Activated T-cell treated with anti-CD3 and anti-CD28 coated beads, Interleukin-2, amount 50 U/mL, for 24 hours (primary cell): ENCODE results near the gene LBHD2.

Source experiments
- DNase-seq: peaks from one replicate; pipeline ENCODE4 v3.0.0-alpha.2; 2020
- H3K27ac Mint-ChIP-seq: 2 replicates; pipeline ENCODE4 v1.8.0; 2020; ENCODE audit warnings: mild to moderate bottlenecking, mixed read lengths
- H3K27me3 Mint-ChIP-seq: 2 replicates; pipeline ENCODE4 v1.8.0; 2020; ENCODE audit warnings: mixed read lengths
- H3K36me3 Mint-ChIP-seq: 2 replicates; pipeline ENCODE4 v1.8.0; 2020; ENCODE audit warnings: low read depth, mixed read lengths
- H3K4me1 Mint-ChIP-seq: 2 replicates; pipeline ENCODE4 v1.8.0; 2020; ENCODE audit warnings: low read depth, mixed read lengths
- H3K4me3 Mint-ChIP-seq: 2 replicates; pipeline ENCODE4 v1.8.0; 2020; ENCODE audit warnings: mild to moderate bottlenecking, moderate library complexity, mixed read lengths
- H3K9me3 Mint-ChIP-seq: 2 replicates; pipeline ENCODE4 v1.8.0; 2020; ENCODE audit warnings: mixed read lengths

LBHD2 gene

GRCh38 chr14:103061482-103061976 is 22.5 kb upstream of the LBHD2 start:
- no peak for DNase-seq
- Mint-ChIP-seq H3K27me3 (peaks cover 32% of the 10 kb centered on the region), H3K4me3 (no peak overlapping the region), H3K27ac (no peak overlapping the region), H3K9me3 (no peaks in the 10 kb centered on the region), H3K4me1 (peaks cover 5% of the 10 kb centered on the region), H3K36me3 (no peaks in the 10 kb centered on the region)

GRCh38 chr14:103064436-103064835 is 19.6 kb upstream of the LBHD2 start:
- H3K27ac Mint-ChIP-seq = no peak overlapping the region
- peaks cover 20% of the 10 kb centered on the region for H3K27me3 Mint-ChIP-seq
- DNase-seq = no peak
- no peaks in the 10 kb centered on the region for H3K4me1 Mint-ChIP-seq
- H3K36me3 Mint-ChIP-seq = no peaks in the 10 kb centered on the region
- H3K9me3 Mint-ChIP-seq = no peaks in the 10 kb centered on the region
- H3K4me3 Mint-ChIP-seq = no peak overlapping the region

DNA sequence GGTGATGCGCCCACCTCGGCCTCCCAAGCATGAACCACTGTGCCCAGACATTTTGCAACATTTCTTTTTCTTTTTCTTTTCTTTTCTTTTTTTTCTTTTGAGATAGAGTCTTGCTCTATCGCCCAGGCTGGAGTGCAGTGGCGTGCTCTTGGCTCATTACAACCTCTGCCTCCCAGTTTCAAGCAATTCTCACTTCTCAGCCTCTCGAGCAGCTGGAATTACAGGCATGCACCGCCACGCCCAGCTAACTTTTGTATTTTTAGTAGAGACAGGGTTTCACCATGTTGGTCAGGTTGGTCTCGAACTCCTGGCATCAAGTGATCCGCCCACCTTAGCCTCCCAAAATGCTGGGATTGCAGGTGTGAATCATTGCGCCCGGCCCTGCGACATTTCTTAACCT is 19.0 kb upstream of the LBHD2 start:
- H3K27me3 Mint-ChIP-seq = peaks cover 15% of the 10 kb centered on the region
- H3K9me3 Mint-ChIP-seq = no peaks in the 10 kb centered on the region
- H3K4me3 Mint-ChIP-seq = no peak overlapping the region
- no peaks in the 10 kb centered on the region for H3K36me3 Mint-ChIP-seq
- no peak overlapping the region for H3K27ac Mint-ChIP-seq
- H3K4me1 Mint-ChIP-seq = no peaks in the 10 kb centered on the region
- DNase-seq = no peak

DNA sequence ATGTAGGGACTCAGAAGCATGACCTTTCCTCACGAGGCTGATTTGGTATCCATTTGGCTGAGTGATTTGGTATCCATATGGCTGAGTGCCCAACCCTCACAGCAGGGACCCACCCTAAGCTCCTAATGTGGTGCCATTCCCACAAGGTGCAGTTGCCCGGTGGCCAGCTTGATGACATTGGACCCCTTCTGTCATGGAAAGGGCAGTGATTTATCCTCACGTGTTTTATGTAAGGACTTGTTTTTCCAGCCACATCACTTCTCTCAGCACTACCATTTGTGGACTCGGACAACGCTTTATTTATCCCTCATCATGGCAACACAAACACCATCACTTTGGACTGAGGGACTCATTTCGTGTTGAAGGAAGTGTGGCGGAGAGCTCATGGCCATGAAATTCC is 18.1 kb upstream of the LBHD2 start:
- H3K9me3 Mint-ChIP-seq = no peaks in the 10 kb centered on the region
- no peaks in the 10 kb centered on the region for H3K36me3 Mint-ChIP-seq
- no peak for DNase-seq
- no peak overlapping the region for H3K27ac Mint-ChIP-seq
- H3K4me3 Mint-ChIP-seq = no peak overlapping the region
- peaks cover 11% of the 10 kb centered on the region for H3K27me3 Mint-ChIP-seq
- H3K4me1 Mint-ChIP-seq = no peaks in the 10 kb centered on the region

- no peak overlapping the region for H3K27ac Mint-ChIP-seq
- H3K36me3 Mint-ChIP-seq = no peaks in the 10 kb centered on the region
- no peaks in the 10 kb centered on the region for H3K9me3 Mint-ChIP-seq
- no peak for DNase-seq
- no peaks in the 10 kb centered on the region for H3K4me1 Mint-ChIP-seq
- H3K27me3 Mint-ChIP-seq = peaks cover 11% of the 10 kb centered on the region
- no peak overlapping the region for H3K4me3 Mint-ChIP-seq
Measured at GRCh38 chr14:103066399-103066798, 17.6 kb upstream of the LBHD2 start.

DNA sequence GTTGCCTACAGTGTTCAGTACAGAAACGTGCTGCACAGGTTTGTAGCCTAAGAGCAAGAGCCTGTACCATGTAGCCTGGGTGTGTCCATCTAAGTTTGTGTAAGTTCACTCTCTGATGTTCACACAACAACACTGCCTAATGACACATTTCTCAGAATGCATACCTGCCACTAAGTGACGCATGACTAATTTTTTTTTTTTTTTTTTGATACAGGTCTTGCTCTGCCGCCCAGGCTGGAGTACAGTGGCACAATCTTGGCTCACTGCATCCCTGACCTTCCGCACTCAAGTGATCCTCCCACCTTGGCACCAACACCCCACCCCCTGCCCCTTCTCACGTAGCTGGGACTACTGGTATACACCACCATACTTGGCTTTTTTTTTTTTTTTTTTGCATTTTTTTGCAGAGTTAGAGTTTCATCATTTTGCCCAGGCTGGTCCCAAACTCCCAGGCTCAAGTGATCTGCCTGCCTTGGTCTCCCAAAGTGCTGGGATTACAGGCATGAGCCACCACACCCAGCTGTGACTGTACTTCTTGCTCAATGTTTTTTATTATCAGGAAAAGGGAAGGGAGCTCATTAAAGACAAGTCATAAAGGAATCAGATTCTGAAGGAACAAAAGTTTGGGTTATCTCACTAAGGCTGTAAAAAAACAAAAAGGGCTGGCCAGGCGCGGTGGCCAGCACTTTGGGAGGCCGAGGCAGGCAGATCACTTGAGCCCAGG is 16.6 kb upstream of the LBHD2 start:
- peaks cover 3% of the 10 kb centered on the region for H3K27me3 Mint-ChIP-seq
- DNase-seq = no peak
- no peak overlapping the region for H3K4me3 Mint-ChIP-seq
- H3K36me3 Mint-ChIP-seq = no peaks in the 10 kb centered on the region
- no peaks in the 10 kb centered on the region for H3K4me1 Mint-ChIP-seq
- H3K9me3 Mint-ChIP-seq = no peaks in the 10 kb centered on the region
- H3K27ac Mint-ChIP-seq = no peak overlapping the region

DNA sequence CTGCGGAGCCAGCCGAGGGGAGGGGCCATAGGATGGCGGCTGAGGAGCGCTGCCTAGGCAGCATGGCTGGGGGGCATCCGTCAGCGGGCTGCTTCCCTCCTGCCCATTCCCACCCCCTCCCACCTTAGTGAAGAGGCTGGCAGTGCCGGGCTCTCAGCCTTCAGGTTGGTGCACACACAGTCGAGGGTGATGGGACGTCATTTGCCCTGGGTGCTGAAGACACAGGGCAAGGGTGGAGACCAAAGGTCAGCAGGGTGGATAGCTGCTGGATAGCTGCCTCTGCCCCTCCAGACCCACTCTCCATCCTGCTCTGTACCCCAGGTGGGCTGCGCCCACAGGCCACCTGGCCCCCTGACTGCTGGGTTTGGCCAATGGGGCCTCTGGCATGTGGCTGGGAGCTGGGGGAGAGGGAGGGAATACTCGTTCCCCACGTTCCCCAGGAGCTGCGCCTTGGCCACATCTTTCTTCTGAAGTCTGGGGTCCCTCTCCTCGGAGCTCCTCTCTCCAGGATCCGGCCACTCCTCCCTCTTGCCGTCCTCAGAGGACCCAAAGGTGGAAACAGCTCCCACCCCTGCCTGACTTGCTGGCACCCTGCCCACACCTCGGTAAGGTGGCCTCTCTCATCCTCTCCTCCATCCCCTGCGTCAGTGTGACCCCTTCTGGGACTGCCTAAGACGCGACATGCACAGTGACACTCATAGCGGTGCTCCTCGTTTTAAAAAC is 15.5 kb upstream of the LBHD2 start:
- Mint-ChIP-seq H3K4me1 (no peaks in the 10 kb centered on the region), H3K27ac (no peak overlapping the region), H3K9me3 (no peaks in the 10 kb centered on the region), H3K36me3 (no peaks in the 10 kb centered on the region), H3K27me3 (peaks cover 3% of the 10 kb centered on the region), H3K4me3 (no peak overlapping the region)
- DNase-seq = no peak

DNA sequence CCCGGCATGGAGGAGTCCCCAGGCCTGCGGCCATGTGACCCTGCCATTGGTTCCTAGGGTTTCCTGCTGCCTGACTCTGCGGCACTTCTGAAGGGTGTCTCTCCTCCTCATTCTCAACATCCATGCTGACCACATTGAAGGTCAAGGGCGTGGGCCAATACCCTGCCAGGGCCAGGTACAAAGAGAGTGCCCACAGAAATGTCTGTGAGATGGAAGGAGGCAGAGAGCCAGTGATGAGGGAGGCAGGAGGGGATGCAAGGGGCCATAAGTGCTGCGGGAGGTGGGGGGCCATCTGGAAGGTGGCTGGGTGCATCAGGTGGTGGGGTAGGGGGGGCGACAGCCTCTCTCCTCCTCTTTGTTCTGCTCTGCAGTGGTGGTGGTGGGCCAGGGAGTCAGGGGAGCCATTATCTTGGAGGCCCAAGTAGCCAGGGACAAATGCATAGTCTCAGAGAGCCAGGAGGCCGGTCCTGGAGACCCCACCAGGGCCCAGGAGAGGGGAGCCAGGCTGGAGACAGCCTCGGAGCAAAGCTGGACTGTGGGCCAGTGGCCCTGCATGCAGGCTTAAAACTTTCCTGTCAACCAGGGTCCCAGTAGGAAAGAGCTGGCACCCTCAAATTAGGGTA is 13.6 kb upstream of the LBHD2 start:
- DNase-seq = no peak
- no peaks in the 10 kb centered on the region for H3K36me3 Mint-ChIP-seq
- no peak overlapping the region for H3K4me3 Mint-ChIP-seq
- H3K4me1 Mint-ChIP-seq = peaks cover 1% of the 10 kb centered on the region
- no peaks in the 10 kb centered on the region for H3K9me3 Mint-ChIP-seq
- no peak overlapping the region for H3K27ac Mint-ChIP-seq
- peaks cover 8% of the 10 kb centered on the region for H3K27me3 Mint-ChIP-seq

DNA sequence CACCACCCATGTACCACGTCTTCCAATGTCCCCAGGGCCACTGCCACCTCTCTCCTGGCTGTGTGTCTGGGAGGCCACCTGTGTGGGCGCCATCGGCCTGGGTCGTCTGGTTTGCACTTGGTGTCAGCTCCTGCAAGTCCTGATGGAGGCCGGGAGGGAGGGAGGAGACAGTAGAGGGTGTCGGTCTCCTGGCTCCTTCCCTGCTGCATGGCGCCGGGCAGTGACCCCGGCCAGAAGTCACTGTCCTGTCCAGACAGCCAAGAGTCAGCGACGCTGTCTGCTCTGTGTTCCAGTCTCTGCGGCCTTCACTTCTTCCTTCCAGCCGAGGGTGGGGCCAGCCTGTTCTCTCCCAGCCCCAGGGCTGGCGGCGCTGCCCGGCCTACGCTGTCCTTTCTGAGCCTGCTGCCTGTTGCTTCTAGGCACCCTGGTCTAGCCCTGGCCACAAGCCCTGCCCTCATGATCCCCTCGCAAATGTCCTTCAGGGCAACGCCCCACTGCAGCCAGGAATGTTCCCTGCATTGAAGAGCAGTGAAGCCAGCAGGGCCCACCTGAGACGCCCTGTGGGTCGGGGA is 13.0 kb upstream of the LBHD2 start:
- peaks cover 8% of the 10 kb centered on the region for H3K27me3 Mint-ChIP-seq
- no peaks in the 10 kb centered on the region for H3K36me3 Mint-ChIP-seq
- H3K4me1 Mint-ChIP-seq = peaks cover 1% of the 10 kb centered on the region
- H3K4me3 Mint-ChIP-seq = no peak overlapping the region
- H3K27ac Mint-ChIP-seq = no peak overlapping the region
- no peaks in the 10 kb centered on the region for H3K9me3 Mint-ChIP-seq
- DNase-seq = no peak

- no peak overlapping the region for H3K27ac Mint-ChIP-seq
- H3K27me3 Mint-ChIP-seq = peaks cover 8% of the 10 kb centered on the region
- no peaks in the 10 kb centered on the region for H3K9me3 Mint-ChIP-seq
- DNase-seq = no peak
- H3K4me1 Mint-ChIP-seq = peaks cover 1% of the 10 kb centered on the region
- H3K4me3 Mint-ChIP-seq = no peak overlapping the region
- no peaks in the 10 kb centered on the region for H3K36me3 Mint-ChIP-seq
Measured at GRCh38 chr14:103071544-103072251, 12.3 kb upstream of the LBHD2 start.

- no peak for DNase-seq
- Mint-ChIP-seq H3K27me3 (peaks cover 8% of the 10 kb centered on the region), H3K4me1 (peaks cover 1% of the 10 kb centered on the region), H3K4me3 (no peak overlapping the region), H3K27ac (no peak overlapping the region), H3K9me3 (no peaks in the 10 kb centered on the region), H3K36me3 (no peaks in the 10 kb centered on the region)
Measured at GRCh38 chr14:103072595-103073366, 11.2 kb upstream of the LBHD2 start.

GRCh38 chr14:103073367-103073875 is 10.6 kb upstream of the LBHD2 start:
- no peak for DNase-seq
- H3K4me1 Mint-ChIP-seq = peaks cover 1% of the 10 kb centered on the region
- no peak overlapping the region for H3K27ac Mint-ChIP-seq
- no peaks in the 10 kb centered on the region for H3K36me3 Mint-ChIP-seq
- H3K9me3 Mint-ChIP-seq = no peaks in the 10 kb centered on the region
- H3K4me3 Mint-ChIP-seq = no peak overlapping the region
- H3K27me3 Mint-ChIP-seq = peaks cover 8% of the 10 kb centered on the region

DNA sequence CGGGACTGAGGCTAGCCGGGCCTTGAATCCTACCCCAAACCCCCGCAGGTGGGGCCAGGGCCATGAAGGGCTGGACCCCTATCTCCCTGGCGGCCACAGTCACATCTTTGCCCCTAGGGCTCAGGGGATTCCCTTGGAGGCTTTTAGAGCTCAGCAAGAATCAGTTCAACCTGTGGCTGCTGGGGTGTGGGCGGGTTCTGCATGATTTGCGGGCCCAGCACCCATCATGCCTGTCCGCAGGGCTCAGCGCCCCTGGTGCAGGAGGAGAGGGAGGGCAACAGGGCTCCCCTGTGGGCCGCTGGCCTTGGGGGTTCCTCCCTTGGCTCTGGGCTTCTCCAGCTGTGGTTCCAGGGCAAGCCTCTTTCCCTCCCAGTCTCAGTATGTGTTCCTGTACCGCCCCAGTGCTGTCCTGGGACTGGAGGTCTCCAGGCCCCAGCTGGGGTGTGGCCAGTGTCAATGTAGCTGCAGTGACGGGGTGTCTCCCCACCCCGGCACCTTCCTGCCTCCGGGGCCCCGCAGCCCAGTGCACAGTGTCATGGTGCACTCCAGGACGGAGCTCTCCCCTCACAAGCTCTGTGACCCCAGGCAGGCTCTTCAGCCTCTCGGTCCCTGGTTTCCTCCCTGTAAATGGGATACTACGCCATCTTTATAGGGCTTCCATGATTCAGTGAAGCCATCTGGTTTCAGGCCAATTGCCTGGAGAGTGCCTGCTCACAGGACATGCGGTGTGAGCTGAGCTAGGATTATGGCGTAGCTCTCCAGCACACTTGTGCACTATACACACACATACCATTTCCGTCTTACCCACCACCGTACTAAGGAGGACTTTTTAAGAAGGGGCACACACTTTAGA is 9.9 kb upstream of the LBHD2 start:
- H3K4me1 Mint-ChIP-seq = peaks cover 1% of the 10 kb centered on the region
- H3K27ac Mint-ChIP-seq = no peak overlapping the region
- peaks cover 5% of the 10 kb centered on the region for H3K27me3 Mint-ChIP-seq
- DNase-seq = no peak
- no peaks in the 10 kb centered on the region for H3K9me3 Mint-ChIP-seq
- no peak overlapping the region for H3K4me3 Mint-ChIP-seq
- H3K36me3 Mint-ChIP-seq = no peaks in the 10 kb centered on the region
